ENCODE results near the gene GPR78.

Gene GPR78

DNA sequence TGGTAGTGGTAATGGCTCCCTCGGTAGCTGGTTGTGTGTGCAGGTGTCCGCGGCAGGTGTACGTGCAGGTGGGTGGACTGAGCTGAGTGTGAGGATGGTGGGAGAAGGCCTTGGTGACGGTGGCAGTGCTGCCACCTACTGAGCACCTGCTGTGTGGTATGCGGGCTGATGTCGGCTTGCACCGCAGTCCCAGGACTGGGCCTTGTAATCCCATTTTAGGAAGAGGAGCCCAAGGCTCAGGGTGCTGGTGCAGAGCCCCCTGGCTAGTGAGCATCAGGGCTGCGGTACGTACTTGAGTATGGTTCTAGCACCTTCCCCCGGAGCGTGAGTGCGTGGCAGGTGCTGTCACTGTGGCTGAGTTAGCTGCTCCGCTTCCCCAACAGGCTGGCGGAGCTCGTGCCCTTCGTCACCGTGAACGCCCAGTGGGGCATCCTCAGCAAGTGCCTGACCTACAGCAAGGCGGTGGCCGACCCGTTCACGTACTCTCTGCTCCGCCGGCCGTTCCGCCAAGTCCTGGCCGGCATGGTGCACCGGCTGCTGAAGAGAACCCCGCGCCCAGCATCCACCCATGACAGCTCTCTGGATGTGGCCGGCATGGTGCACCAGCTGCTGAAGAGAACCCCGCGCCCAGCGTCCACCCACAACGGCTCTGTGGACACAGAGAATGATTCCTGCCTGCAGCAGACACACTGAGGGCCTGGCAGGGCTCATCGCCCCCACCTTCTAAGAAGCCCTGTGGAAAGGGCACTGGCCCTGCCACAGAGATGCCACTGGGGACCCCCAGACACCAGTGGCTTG is 6.7 kb downstream of the GPR78 start:
- no peaks in the 10 kb centered on the region for H3K36me3 Mint-ChIP-seq (ENCODE audit: low read depth)
- peaks cover 91% of the 10 kb centered on the region for H3K27me3 Mint-ChIP-seq (ENCODE audit: low read depth, poor library complexity)
- H3K4me3 Mint-ChIP-seq = no peak overlapping the region
- H3K27ac Mint-ChIP-seq = no peak overlapping the region
- no peak for DNase-seq
- TF ChIP-seq, protein P1, sequence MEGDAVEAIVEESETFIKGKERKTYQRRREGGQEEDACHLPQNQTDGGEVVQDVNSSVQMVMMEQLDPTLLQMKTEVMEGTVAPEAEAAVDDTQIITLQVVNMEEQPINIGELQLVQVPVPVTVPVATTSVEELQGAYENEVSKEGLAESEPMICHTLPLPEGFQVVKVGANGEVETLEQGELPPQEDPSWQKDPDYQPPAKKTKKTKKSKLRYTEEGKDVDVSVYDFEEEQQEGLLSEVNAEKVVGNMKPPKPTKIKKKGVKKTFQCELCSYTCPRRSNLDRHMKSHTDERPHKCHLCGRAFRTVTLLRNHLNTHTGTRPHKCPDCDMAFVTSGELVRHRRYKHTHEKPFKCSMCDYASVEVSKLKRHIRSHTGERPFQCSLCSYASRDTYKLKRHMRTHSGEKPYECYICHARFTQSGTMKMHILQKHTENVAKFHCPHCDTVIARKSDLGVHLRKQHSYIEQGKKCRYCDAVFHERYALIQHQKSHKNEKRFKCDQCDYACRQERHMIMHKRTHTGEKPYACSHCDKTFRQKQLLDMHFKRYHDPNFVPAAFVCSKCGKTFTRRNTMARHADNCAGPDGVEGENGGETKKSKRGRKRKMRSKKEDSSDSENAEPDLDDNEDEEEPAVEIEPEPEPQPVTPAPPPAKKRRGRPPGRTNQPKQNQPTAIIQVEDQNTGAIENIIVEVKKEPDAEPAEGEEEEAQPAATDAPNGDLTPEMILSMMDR (IDR thresholded peaks at IDR 0.05) = no peak
- H3K4me1 Mint-ChIP-seq = peaks cover 28% of the 10 kb centered on the region
- no peaks in the 10 kb centered on the region for H3K9me3 Mint-ChIP-seq

DNA sequence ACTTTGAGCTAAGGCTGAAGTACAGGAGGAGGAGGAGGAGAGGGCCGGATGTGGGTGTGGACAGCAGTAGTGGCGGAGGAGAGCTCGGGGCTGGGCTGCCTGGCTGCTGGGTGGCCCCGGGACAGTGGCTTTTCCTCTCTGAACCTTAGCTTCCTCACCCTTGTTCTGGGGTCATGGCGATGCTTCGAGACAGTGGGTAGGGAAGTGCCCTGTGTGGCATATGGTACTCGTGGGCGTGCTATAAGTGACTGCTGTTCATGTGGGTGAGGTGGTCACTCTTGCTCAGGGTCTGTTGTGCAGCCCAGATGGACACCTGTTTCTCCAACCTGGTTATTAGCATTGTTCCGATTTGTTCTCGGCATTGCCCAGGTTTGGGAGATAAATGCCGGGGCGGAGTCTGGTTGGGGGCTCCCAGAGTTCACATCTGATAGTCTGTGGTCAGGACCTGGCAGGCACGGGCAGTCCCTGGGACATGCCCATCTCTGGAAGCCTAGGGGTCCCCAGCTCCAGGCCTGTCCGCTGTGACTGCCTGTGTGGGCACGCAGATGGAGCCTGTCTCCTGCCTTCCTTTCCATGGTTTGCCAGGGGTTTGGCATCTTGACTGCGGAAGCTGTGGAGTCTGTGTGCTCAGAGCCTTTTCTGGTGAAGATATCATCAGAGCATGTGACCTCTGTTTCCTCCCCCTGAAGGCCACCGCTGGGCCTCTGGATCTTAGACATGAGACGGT is 7.4 kb downstream of the GPR78 start:
- Mint-ChIP-seq H3K9me3 (no peaks in the 10 kb centered on the region), H3K4me3 (no peak overlapping the region), H3K27ac (no peak overlapping the region), H3K4me1 (peaks cover 30% of the 10 kb centered on the region), H3K27me3 (ENCODE audit: low read depth, poor library complexity) (peaks cover 89% of the 10 kb centered on the region), H3K36me3 (ENCODE audit: low read depth) (no peaks in the 10 kb centered on the region)
- DNase-seq = no peak
- TF ChIP-seq, protein P1 (IDR thresholded peaks at IDR 0.05) = no peak

DNA sequence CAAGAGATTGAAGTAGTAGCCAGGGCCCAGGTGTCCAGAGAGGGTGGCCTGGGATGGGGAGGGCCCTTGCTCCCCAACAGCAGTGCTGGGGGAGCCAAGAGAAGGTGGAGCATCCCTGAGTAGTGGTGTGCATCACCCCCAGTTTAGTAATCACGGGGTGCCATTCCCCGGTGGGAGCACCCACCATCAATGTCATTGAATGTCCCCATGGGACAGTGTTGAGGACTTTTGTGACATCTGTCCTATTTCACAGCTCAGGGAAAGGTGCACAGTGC is 7.9 kb downstream of the GPR78 start:
- H3K27me3 Mint-ChIP-seq (ENCODE audit: low read depth, poor library complexity) = peaks cover 89% of the 10 kb centered on the region
- DNase-seq = no peak
- TF ChIP-seq, protein P1 (IDR thresholded peaks at IDR 0.05) = no peak
- H3K27ac Mint-ChIP-seq = no peak overlapping the region
- no peaks in the 10 kb centered on the region for H3K36me3 Mint-ChIP-seq (ENCODE audit: low read depth)
- H3K4me1 Mint-ChIP-seq = peaks cover 30% of the 10 kb centered on the region
- no peak overlapping the region for H3K4me3 Mint-ChIP-seq
- no peaks in the 10 kb centered on the region for H3K9me3 Mint-ChIP-seq

DNA sequence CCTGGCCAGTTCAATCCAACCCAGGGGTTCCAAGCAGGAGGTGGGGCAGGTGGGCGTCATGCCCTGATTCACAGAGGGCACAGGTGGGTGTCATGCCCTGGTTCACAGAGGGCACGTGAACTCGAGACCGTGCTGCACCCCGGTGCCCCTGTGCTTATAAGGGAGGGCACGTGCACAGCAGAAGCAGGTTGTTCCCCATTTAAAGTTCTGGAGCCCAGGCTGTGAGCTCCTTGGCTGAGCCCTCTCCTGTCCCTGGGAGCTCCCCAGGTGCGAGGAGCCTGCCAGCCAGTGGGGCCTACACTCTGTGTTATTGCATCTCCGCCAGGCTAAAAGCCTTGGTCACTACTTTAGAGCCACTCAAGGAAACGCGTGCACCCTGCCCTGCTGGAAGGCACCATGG is 9.1 kb downstream of the GPR78 start:
- Mint-ChIP-seq H3K4me1 (peaks cover 41% of the 10 kb centered on the region), H3K27me3 (ENCODE audit: low read depth, poor library complexity) (peaks cover 90% of the 10 kb centered on the region), H3K27ac (no peak overlapping the region), H3K4me3 (no peak overlapping the region), H3K36me3 (ENCODE audit: low read depth) (no peaks in the 10 kb centered on the region), H3K9me3 (no peaks in the 10 kb centered on the region)
- TF ChIP-seq, protein P1 (IDR thresholded peaks at IDR 0.05) = no peak
- DNase-seq = no peak

DNA sequence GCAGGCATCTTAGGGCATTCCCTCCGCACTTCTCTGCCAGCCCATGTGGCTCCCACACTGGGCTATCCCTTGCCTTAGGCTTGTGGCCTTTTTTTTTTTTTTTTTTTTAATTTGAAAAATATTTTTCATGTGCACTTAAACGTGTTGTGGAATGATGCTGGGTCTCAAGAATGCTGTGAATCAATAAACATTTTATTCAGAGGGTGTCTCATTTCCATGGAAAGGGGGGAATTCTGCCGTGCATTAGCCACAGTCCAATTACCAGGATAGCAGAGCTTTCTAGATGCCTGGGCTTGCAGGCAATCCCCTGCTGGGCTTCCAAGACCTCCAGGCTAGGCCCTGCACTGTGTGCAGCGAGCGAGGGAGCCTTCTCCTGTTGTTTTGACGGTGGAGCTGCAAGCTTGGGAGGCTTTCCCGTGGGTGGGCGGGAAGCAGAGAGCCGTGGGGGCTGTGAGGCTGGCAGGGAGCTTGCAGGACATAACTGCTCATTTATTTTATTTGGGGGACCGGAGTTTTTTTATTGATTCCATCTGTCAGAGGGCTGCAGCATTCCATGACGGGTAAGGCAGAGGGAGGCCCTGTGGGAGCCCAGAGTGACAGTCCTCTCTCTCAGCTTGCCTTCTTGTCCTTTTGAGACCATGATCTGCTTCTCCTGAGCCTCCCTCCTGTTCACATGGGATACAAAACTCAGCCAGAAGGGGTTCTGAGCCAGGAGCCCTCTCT is 9.8 kb downstream of the GPR78 start:
- peaks cover 86% of the 10 kb centered on the region for H3K27me3 Mint-ChIP-seq (ENCODE audit: low read depth, poor library complexity)
- no peaks in the 10 kb centered on the region for H3K9me3 Mint-ChIP-seq
- TF ChIP-seq, protein P1 (IDR thresholded peaks at IDR 0.05) = no peak
- peaks cover 44% of the 10 kb centered on the region for H3K4me1 Mint-ChIP-seq
- no peak overlapping the region for H3K4me3 Mint-ChIP-seq
- H3K27ac Mint-ChIP-seq = peak overlapping the region; percentile 4
- no peaks in the 10 kb centered on the region for H3K36me3 Mint-ChIP-seq (ENCODE audit: low read depth)
- DNase-seq = no peak
